GM18505 (cell line): Measurements from ENCODE around the gene ANO4.
"Not testable (repeated sequence)": the region's sequence is repeated elsewhere in the genome, so short reads cannot be mapped to it uniquely, and the experiment has no call there.

Experiments used
- ATAC-seq: cut with Tn5 transposase; IDR thresholded peaks from one replicate; pipeline ENCODE4 v1.9.1; 2021; ENCODE audit not compliant: unreplicated experiment
- POLR2A ChIP-seq: IDR thresholded peaks from 4 replicates; pipeline ENCODE4 v1.6.1; 2011; ENCODE audit warnings: borderline replicate concordance; ENCODE audit not compliant: insufficient read depth, insufficient read length; ENCODE audit errors: extremely low read depth

The ANO4 gene

DNA sequence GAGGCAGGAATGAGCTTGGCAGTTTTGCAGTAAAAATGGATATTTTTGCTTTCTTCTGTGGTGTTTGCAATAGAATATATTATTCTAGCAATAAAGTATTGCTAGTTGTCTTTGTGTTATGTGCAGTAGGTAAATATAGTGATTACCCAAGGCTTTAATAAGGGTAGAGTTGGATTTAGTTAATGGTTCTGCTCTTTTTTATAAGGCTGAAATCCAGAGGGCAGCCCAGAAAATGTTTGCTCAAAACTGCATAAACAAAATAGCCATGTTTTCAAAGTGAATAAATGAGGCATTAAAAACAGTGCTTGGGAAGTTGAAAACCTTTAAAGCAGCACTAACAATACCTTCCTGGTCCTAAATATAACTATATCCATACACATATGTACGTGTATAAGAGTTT lies 253.1 kb downstream of the ANO4 start:
- no peak for TF ChIP-seq POLR2A
- no peak for ATAC-seq

DNA sequence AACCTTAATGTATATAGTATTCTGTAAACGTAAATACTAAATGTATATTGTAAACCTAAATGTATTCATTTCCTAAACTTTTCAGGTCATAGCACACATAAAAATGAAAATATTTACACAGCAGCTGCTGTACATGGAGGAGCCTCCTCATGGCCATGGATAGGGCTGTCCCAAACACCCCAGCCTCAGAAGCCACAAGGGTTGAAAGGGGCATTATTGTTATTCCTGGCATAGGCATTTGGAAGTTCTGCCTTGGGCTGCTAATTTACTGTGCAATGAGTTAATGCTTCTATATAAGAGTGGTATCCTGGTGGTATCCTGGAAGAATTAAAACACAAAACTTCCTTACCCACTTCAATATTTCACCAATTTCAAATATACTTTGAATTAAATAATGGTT lies 256.1 kb downstream of the ANO4 start:
- TF ChIP-seq POLR2A = no peak
- ATAC-seq = no peak

DNA sequence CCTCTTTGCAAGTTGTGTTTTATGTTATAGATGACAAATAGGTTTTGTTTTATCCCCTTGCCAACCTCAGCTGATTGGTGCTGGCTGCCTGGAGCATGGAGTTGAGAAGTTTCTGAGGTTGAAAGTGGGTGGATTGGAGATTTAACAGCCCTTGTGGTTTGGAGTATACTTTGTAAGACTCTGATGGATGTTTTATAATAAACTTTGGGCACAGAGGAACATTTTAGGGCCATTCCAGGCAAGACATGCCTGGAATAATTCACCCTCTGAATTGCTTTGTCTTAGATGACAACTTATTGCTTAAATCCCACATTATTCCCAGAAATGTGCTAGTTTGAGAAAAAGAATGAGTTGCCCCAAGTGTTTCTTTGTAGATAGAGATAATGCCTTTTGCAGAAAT lies 256.6 kb downstream of the ANO4 start:
- no peak for TF ChIP-seq POLR2A
- no peak for ATAC-seq

DNA sequence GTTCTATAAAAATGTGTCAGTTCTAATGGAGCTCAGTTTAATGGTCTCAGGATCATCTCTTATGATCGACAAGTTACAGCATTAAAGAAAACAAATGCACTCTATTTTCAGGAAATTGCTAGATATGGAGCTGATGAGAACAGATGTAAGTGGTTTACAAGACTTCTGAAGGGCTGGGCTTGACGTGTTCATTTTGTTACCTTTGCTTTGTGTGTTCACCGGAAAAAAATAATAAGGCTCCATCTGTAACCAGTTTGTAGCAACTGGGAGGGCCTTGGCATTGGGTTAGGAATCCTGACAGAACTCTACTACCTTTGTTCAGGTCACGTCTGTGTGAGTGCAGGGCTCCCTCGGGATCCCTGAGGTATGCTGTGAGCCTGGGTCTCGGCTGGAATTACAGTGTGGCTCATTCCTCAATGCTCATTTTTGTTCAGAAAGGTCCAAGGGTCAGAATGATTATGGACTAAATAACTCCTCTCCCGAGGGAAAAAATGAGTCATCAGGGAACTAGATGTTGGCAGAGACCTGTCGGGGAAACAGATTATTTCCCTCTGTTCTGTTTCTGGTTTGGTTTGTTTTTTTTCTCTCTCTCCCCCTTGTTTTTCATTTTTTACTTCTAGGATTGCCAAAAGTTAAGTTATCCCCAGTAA lies 257.4 kb downstream of the ANO4 start:
- TF ChIP-seq POLR2A = no peak
- ATAC-seq = no peak

DNA sequence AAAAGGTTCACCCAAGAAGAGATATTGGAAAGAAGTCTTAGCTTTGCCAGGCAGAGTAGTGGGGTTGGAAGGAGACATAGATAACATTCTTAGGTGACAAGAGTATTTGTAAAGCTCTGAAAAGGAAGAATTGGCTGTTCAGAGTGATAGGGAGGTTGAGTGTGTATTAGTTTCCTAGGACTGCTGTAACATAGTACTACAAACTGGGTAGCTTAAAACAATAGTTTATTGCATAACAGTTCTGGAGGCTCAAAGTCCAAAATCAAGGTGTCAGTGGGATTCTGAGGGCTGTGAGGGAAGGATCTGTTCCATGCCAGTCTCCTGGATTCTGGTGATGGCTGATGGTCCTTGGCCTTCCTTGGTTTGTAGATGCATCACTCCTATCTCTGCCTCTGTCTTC lies 258.6 kb downstream of the ANO4 start:
- ATAC-seq = no peak
- TF ChIP-seq POLR2A = no peak

DNA sequence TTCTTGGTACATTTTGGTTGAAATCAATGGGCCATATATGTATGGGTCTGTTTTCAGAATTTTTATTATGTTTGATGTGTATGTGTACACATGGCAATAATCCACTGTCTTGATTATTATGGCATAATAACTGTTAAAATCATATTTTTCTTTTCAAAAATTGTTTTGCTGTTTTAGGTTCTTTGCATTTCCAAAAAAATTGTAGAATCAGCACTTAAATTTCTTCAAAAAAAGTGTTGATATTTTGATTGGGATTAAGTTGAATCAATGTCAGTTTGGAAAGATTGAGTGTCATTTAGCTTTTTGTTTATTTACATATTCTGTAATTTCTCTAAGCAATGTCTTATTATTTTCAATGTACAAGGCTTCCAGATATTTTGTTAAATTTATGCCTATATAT lies 261.4 kb downstream of the ANO4 start:
- no peak for TF ChIP-seq POLR2A
- no peak for ATAC-seq

DNA sequence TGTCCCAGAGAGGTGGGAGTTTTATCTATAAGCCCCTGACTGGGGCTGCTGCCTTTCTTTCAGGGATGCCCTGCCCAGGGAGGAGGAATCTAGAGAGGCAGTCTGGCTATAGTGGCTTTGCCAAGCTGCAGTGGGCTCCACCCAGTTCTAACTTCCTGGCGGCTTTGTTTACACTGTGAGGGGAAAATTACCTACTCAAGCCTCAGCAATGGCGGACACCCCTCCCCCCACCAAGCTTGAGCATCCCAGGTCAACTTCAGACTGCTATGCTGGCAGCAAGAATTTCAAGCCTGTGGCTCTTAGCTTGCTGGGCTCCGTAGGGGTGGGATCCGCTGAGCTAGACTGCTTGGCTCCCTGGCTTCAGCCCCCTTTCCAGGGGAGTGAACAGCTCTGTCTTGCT lies 267.9 kb downstream of the ANO4 start:
- not testable (repeated sequence) for ATAC-seq

DNA sequence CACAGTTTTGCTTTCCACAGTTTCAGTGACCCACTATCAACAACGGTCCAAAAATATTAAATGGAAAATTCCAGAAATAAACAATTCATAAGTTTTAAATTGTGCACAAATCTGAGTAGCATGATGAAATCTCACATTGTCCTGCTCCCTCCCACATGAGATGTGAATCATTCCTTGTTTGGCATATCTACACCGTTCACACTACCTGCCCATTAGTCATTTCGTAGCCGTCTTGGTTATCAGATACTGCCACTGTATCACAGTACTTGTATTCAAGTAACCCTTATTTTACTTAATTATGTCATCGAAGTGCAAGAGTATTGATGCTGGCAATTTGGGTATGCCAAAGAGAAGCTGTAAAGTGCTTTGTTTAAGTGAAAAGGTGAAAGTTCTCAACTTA lies 270.1 kb downstream of the ANO4 start:
- no peak for ATAC-seq
- no peak for TF ChIP-seq POLR2A

DNA sequence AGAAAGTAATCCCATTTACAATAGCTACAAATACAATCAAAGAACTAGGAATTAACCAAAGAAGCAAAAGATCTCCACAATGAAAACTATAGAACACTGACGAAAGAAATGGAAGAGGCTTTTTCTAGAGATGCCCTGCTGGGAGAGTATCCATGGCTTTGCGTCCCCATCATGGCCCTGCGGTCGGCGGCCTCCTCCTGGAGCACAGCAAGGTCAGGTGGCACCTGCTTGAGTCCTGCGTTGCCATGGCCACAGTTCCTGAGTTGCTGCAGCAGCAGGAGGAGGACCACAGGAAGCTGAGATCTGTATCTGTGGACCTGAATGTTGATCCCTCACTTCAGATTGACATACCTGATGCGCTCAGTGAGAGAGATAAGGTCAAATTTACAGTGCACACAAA lies 271.9 kb downstream of the ANO4 start:
- no peak for ATAC-seq
- no peak for TF ChIP-seq POLR2A

DNA sequence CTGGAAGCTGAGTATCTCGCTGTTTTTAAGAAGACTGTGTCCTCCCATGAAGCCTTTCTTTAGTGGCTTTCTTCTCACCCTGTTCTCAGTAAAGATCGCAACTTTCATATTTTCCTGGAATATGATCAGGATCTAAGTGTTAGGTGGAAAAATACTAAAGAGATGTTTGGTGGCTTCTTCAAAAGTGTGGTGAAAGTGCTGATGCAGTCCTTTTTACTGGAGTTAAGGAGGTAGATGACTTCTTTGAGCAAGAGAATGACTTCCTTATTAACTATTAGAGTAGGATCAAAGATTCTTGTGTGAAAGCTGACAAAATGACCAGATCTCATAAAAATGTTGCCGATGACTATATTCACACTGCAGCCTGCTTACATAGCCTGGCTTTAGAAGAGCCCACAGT lies 273.8 kb downstream of the ANO4 start:
- no peak for TF ChIP-seq POLR2A
- ATAC-seq = no peak

DNA sequence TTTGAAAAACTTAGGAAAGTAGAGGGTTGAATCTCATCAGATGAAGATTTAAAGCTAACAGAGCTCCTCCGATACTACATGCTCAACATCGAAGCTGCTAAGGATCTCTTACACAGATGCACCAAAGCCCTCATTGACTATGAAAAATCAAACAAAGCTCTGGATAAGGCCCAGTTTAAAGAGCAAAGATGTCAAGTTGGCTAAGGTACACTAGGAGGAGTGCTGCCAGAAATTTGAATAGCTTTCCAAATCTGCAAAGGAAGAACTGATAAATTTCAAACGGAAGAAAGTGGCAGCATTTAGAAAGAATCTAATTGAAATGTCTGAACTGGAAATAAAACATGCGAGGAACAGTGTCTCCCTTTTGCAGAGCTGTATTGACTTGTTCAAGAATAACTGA lies 274.3 kb downstream of the ANO4 start:
- ATAC-seq = no peak
- TF ChIP-seq POLR2A = no peak

DNA sequence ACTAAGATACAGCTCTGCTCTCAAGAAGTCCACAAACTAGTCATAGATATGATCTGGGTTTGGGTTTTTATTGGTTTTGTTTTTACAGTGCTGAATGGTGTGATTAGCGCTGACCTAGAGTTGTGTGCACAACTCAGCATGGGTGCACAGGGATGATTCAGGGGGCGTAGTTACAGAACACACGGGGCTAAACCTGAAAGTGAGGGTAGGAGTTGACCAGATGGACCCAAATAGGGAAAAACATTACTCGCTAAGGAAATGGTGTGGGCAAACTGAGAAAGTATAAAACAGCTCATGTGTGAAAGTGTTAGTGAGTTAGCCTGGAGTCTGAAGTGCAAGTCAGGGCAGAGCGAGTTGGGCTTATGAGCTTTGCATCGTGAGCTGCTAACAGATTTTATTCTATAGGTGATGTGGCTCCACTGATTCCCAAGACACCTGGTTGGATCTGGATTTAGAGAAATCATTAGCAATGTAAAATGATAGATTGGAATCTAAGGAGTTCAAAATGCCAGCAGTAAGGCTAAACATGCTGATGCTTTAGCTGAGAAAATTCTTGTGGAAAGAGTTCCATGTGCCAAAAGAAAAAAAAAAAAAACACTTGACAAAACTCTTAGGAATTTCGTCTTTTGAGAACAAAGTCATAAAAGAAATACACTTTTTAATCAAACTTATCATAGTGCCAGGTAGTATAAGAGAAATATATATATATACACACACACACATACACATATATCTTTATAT lies 280.5 kb downstream of the ANO4 start:
- no peak for ATAC-seq

DNA sequence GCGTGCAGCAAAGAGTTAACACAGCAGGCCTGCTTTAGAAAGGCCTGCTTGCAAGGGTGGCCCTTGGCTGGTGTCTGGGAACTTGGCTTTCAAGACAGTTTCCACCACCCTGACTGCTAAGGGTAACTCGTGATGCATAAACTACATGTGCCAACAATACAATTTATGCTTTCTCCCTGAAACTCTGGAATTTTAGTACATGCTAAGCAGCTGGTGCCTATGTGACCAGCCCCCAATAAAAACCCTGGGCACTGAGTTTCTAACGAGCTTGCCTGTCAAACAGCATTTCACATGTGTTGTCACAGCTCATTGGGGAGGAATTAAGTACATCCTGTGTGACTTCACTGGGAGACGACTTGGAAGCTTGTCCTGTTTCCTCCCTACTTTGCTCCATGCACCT lies 282.3 kb downstream of the ANO4 start:
- ATAC-seq = no peak
- no peak for TF ChIP-seq POLR2A

More for the DNA sequence above, 280.5 kb downstream of the ANO4 start:
- TF ChIP-seq POLR2A = no peak

DNA sequence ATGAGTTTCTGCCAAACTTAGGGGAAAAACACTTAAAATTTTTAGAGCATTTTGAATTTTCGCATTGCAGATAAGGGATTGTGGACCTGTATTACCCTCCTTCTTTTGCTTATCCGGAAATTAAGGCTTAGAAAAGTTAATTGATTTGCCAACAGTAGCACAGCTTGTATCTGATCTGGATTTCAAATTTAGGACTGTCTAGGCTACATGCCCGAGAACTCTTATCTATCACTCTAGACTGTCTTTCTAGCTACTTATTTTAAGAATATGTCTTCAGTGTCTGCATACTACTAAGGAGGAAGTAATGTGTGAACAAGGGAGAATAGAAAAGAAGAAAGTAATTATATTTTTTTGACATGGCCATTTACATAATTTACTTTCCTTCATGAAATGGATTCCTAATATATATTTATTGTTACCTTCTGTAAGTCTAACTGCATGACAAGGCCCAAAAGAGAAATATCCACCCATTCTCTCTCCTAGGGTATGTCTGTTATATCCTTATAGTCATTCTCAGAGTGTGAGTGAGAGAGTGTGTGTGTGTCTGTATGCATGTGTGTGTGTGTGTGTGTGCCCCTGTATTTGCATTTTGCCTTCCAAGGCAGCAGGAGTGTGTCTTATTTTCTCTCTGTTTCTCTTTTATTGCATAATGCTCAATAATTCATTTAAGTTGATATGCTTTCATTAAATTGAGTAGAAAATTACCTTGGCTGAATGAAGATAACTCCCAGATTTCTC lies 283.4 kb downstream of the ANO4 start:
- no peak for ATAC-seq
- no peak for TF ChIP-seq POLR2A
